Measurements from ENCODE around the gene HEG1.

The HEG1 gene

GRCh38 chr3:124973290-124973689, 82.5 kb downstream of the HEG1 start:
- no peak overlapping the region for H2BK5ac ChIP-seq (ENCODE audit: low read depth, low read length, poor library complexity)
- no peak overlapping the region for H3K4me2 ChIP-seq (ENCODE audit: low read length)
- H2AFZ ChIP-seq (ENCODE audit: insufficient read depth, low read length, poor library complexity): no peak overlapping the region
- no peaks in the 10 kb centered on the region for H3K79me1 ChIP-seq (ENCODE audit: low read length)
- no peak overlapping the region for H3K14ac ChIP-seq (ENCODE audit: low read length)
- no peak overlapping the region for H2AK5ac ChIP-seq (ENCODE audit: low read length)
- no peak overlapping the region for H3K18ac ChIP-seq (ENCODE audit: low read length)
- no peaks in the 10 kb centered on the region for H3K9me3 ChIP-seq (ENCODE audit: insufficient read depth, low read depth, low read length)
- H3K4me1 ChIP-seq (ENCODE audit: control insufficient read depth in 1 of 2, insufficient read depth in 2 of 2, low read length in 2 of 2): no peaks in the 10 kb centered on the region
- no peak overlapping the region for H4K12ac ChIP-seq (ENCODE audit: low read depth, low read length)
- H4K8ac ChIP-seq (ENCODE audit: low read depth, low read length): no peak overlapping the region
- H3K23ac ChIP-seq (ENCODE audit: low read length): no peak overlapping the region
- peaks cover 33 to 42% of the 10 kb centered on the region in 2 experiments for H3K36me3 ChIP-seq (ENCODE audit: control insufficient read depth in 1 of 2, insufficient read depth in 2 of 2, low read length in 2 of 2)
- no peak overlapping the region for H3K4ac ChIP-seq (ENCODE audit: low read depth, low read length)
- no peak overlapping the region for H2BK120ac ChIP-seq (ENCODE audit: insufficient read depth, low read length, poor library complexity)
- H2BK12ac ChIP-seq (ENCODE audit: low read length): no peak overlapping the region
- H3K9ac ChIP-seq (ENCODE audit: low read length): no peak overlapping the region
- DNase-seq: no peak
- H3K27me3 ChIP-seq (ENCODE audit: insufficient read depth, low read length): no peaks in the 10 kb centered on the region
- no peak overlapping the region for H4K91ac ChIP-seq (ENCODE audit: low read depth, low read length)
- no peaks in the 10 kb centered on the region for H3K79me2 ChIP-seq (ENCODE audit: control insufficient read depth, insufficient read depth, low read length, poor library complexity)
- H3K27ac ChIP-seq (ENCODE audit: low read depth, low read length): no peak overlapping the region
- no peak overlapping the region for H3K4me3 ChIP-seq (ENCODE audit: low read depth, low read length)

- Histone ChIP-seq H2BK12ac (ENCODE audit: low read length) (no peak overlapping the region), H3K27me3 (ENCODE audit: insufficient read depth, low read length) (no peaks in the 10 kb centered on the region), H3K36me3 (ENCODE audit: control insufficient read depth in 1 of 2, insufficient read depth in 2 of 2, low read length in 2 of 2) (peaks cover 33 to 44% of the 10 kb centered on the region in 2 experiments), H2BK5ac (ENCODE audit: low read depth, low read length, poor library complexity) (no peak overlapping the region), H3K79me1 (ENCODE audit: low read length) (no peaks in the 10 kb centered on the region), H2AK5ac (ENCODE audit: low read length) (no peak overlapping the region), H2AFZ (ENCODE audit: insufficient read depth, low read length, poor library complexity) (no peak overlapping the region), H4K8ac (ENCODE audit: low read depth, low read length) (no peak overlapping the region), H3K4ac (ENCODE audit: low read depth, low read length) (no peak overlapping the region), H3K4me1 (ENCODE audit: control insufficient read depth in 1 of 2, insufficient read depth in 2 of 2, low read length in 2 of 2) (no peaks in the 10 kb centered on the region), H3K27ac (ENCODE audit: low read depth, low read length) (no peak overlapping the region), H3K14ac (ENCODE audit: low read length) (no peak overlapping the region), H3K9me3 (ENCODE audit: insufficient read depth, low read depth, low read length) (no peaks in the 10 kb centered on the region), H4K12ac (ENCODE audit: low read depth, low read length) (no peak overlapping the region), H4K91ac (ENCODE audit: low read depth, low read length) (no peak overlapping the region), H3K18ac (ENCODE audit: low read length) (no peak overlapping the region), H2BK120ac (ENCODE audit: insufficient read depth, low read length, poor library complexity) (no peak overlapping the region), H3K9ac (ENCODE audit: low read length) (no peak overlapping the region), H3K4me2 (ENCODE audit: low read length) (no peak overlapping the region), H3K4me3 (ENCODE audit: low read depth, low read length) (no peak overlapping the region), H3K23ac (ENCODE audit: low read length) (no peak overlapping the region), H3K79me2 (ENCODE audit: control insufficient read depth, insufficient read depth, low read length, poor library complexity) (no peaks in the 10 kb centered on the region)
- DNase-seq: no peak
- WGBS (ENCODE audit: extremely low coverage, insufficient coverage, insufficient read length): no CpG with 5 or more reads among the region's 3 CpGs
These were observed 83.3 kb downstream of the HEG1 start for GRCh38 chr3:124972457-124972856.

GRCh38 chr3:124969963-124970722, 85.7 kb downstream of the HEG1 start:
- Histone ChIP-seq H3K27me3 (ENCODE audit: insufficient read depth, low read length) (no peaks in the 10 kb centered on the region), H2AK5ac (ENCODE audit: low read length) (no peak overlapping the region), H3K27ac (ENCODE audit: low read depth, low read length) (no peak overlapping the region), H3K9ac (ENCODE audit: low read length) (no peak overlapping the region), H3K79me2 (ENCODE audit: control insufficient read depth, insufficient read depth, low read length, poor library complexity) (no peaks in the 10 kb centered on the region), H3K4ac (ENCODE audit: low read depth, low read length) (no peak overlapping the region), H3K4me2 (ENCODE audit: low read length) (no peak overlapping the region), H3K4me3 (ENCODE audit: low read depth, low read length) (no peak overlapping the region), H2BK5ac (ENCODE audit: low read depth, low read length, poor library complexity) (no peak overlapping the region), H2AFZ (ENCODE audit: insufficient read depth, low read length, poor library complexity) (no peak overlapping the region), H4K91ac (ENCODE audit: low read depth, low read length) (no peak overlapping the region), H3K4me1 (ENCODE audit: control insufficient read depth in 1 of 2, insufficient read depth in 2 of 2, low read length in 2 of 2) (no peaks in the 10 kb centered on the region), H3K79me1 (ENCODE audit: low read length) (no peaks in the 10 kb centered on the region), H4K12ac (ENCODE audit: low read depth, low read length) (no peak overlapping the region), H3K9me3 (ENCODE audit: insufficient read depth, low read depth, low read length) (no peaks in the 10 kb centered on the region), H2BK120ac (ENCODE audit: insufficient read depth, low read length, poor library complexity) (no peak overlapping the region), H3K36me3 (ENCODE audit: control insufficient read depth in 1 of 2, insufficient read depth in 2 of 2, low read length in 2 of 2) (peaks cover 30 to 41% of the 10 kb centered on the region in 2 experiments), H2BK12ac (ENCODE audit: low read length) (no peak overlapping the region), H4K8ac (ENCODE audit: low read depth, low read length) (no peak overlapping the region), H3K18ac (ENCODE audit: low read length) (no peak overlapping the region), H3K14ac (ENCODE audit: low read length) (no peak overlapping the region), H3K23ac (ENCODE audit: low read length) (no peak overlapping the region)
- DNase-seq: no peak
- WGBS (ENCODE audit: extremely low coverage, insufficient coverage, insufficient read length): no CpG with 5 or more reads among the region's 18 CpGs

GRCh38 chr3:124969190-124969589, 86.6 kb downstream of the HEG1 start:
- Histone ChIP-seq H3K9ac (ENCODE audit: low read length) (no peak overlapping the region), H4K12ac (ENCODE audit: low read depth, low read length) (no peak overlapping the region), H3K36me3 (ENCODE audit: control insufficient read depth in 1 of 2, insufficient read depth in 2 of 2, low read length in 2 of 2) (peaks cover 30 to 41% of the 10 kb centered on the region in 2 experiments), H2BK120ac (ENCODE audit: insufficient read depth, low read length, poor library complexity) (no peak overlapping the region), H3K27ac (ENCODE audit: low read depth, low read length) (no peak overlapping the region), H4K91ac (ENCODE audit: low read depth, low read length) (no peak overlapping the region), H3K23ac (ENCODE audit: low read length) (no peak overlapping the region), H2AK5ac (ENCODE audit: low read length) (no peak overlapping the region), H2BK12ac (ENCODE audit: low read length) (no peak overlapping the region), H2AFZ (ENCODE audit: insufficient read depth, low read length, poor library complexity) (no peak overlapping the region), H3K4me3 (ENCODE audit: low read depth, low read length) (no peak overlapping the region), H3K9me3 (ENCODE audit: insufficient read depth, low read depth, low read length) (peaks cover 2% of the 10 kb centered on the region), H3K18ac (ENCODE audit: low read length) (no peak overlapping the region), H3K79me2 (ENCODE audit: control insufficient read depth, insufficient read depth, low read length, poor library complexity) (no peaks in the 10 kb centered on the region), H4K8ac (ENCODE audit: low read depth, low read length) (no peak overlapping the region), H3K4me2 (ENCODE audit: low read length) (no peak overlapping the region), H2BK5ac (ENCODE audit: low read depth, low read length, poor library complexity) (no peak overlapping the region), H3K4ac (ENCODE audit: low read depth, low read length) (no peak overlapping the region), H3K14ac (ENCODE audit: low read length) (no peak overlapping the region), H3K4me1 (ENCODE audit: control insufficient read depth in 1 of 2, insufficient read depth in 2 of 2, low read length in 2 of 2) (no peaks in the 10 kb centered on the region), H3K27me3 (ENCODE audit: insufficient read depth, low read length) (no peaks in the 10 kb centered on the region), H3K79me1 (ENCODE audit: low read length) (no peaks in the 10 kb centered on the region)
- WGBS (ENCODE audit: extremely low coverage, insufficient coverage, insufficient read length): no CpG with 5 or more reads among the region's 8 CpGs
- DNase-seq: no peak

All from trophoblast cell (in vitro differentiated cells and primary cell).